HepG2 (cell line): ENCODE results near the gene WWP2. TPM values are rescaled to one million over a fixed set of nuclear protein-coding genes. Genes with fewer than 3 reads are reported as not detected.

Source experiments
- ATAC-seq: fragments of 200-7000 bp; cut with Tn5 transposase; 3 replicates; pipeline ENCODE4 v1.9.1; 2020; ENCODE audit warnings: mild to moderate bottlenecking, moderate library complexity
- BruUV-seq: library from RNA; stranded (reverse); fragments of 400-500 nt; replicated peaks from 2 replicates; lab custom pipeline; 2021; lab: Mats Ljungman, UMichigan
- CTCF ChIA-PET: fragments of 300-600 bp; formaldehyde crosslinking; extraction: SDS; loops from one replicate; lab custom pipeline; 2021; ENCODE audit warnings: low total read pairs, inconsistent platforms, low intra/inter-chr PET ratio; lab: Yijun Ruan, JAX
- POLR2A ChIA-PET: fragments of 350-600 bp; sonication (Branson Sonifier 250); formaldehyde crosslinking; loops from one replicate; lab custom pipeline; 2020; ENCODE audit warnings: antibody characterized with exemption, inconsistent platforms; lab: Yijun Ruan, JAX
- DNase-seq: peaks from one replicate; pipeline ENCODE4 v3.0.0-alpha.2; 2015; ENCODE audit warnings: low spot score
- FAIRE-seq: peaks from 3 replicates; lab custom pipeline; 2011; peaks lifted over from hg19 to GRCh38; lab: Jason Lieb, UNC
- H2AFZ ChIP-seq: one replicate; pipeline ENCODE4 v1.6.1; 2011; ENCODE audit warnings: low read length, inconsistent platforms
- H3K27ac ChIP-seq: fragments of 300-600 bp; 3 replicates; pipeline ENCODE4 v1.8.0; 2011; ENCODE audit warnings: mixed run types, mild to moderate bottlenecking, mixed read lengths, low read length, inconsistent platforms; ENCODE audit not compliant: insufficient read depth; ENCODE audit errors: extremely low read length
- H3K27me3 ChIP-seq, 2 experiments: fragments of 200-600 bp in 1 of 2; 2 replicates in 1 of 2; 3 replicates in 1 of 2; pipeline versions ENCODE4 v1.6.0 to v1.8.0; 2011; ENCODE audit warnings: low read length in 2 of 2, mild to moderate bottlenecking in 2 of 2, moderate library complexity in 2 of 2, inconsistent platforms in 1 of 2; ENCODE audit not compliant: insufficient read depth in 2 of 2, control insufficient read depth in 1 of 2
- H3K36me3 ChIP-seq, 2 experiments: fragments of 200-600 bp in 1 of 2; replicated peaks in 1 of 2; 2 replicates in 1 of 2; 3 replicates in 1 of 2; pipeline versions ENCODE4 v1.5.1 to v1.8.0; 2011; ENCODE audit warnings: low read length in 2 of 2, inconsistent platforms in 1 of 2; ENCODE audit not compliant: insufficient read depth in 2 of 2, control insufficient read depth in 1 of 2
- H3K4me1 ChIP-seq: 2 replicates; pipeline ENCODE4 v1.5.1; 2012; ENCODE audit warnings: low read length, inconsistent platforms; ENCODE audit not compliant: insufficient read depth
- H3K4me2 ChIP-seq: 2 replicates; pipeline ENCODE4 v1.6.0; 2011; ENCODE audit warnings: low read depth, low read length, inconsistent platforms
- H3K4me3 ChIP-seq, 3 experiments: fragments of 200-600 bp in 1 of 3; sonication (generic), shearing (Covaris generic) in 1 of 3; replicated peaks in 1 of 3; 2 replicates each; pipeline ENCODE4 v1.5.1; 2011 to 2016; ENCODE audit warnings: low read length in 3 of 3, inconsistent platforms in 2 of 3, low read depth in 2 of 3, mild to moderate bottlenecking in 2 of 3, control low read depth in 1 of 3, mixed read lengths in 1 of 3; ENCODE audit not compliant: insufficient read depth in 1 of 3
- H3K79me2 ChIP-seq: one replicate; pipeline ENCODE4 v1.6.1; 2011; ENCODE audit warnings: low read length, inconsistent platforms; ENCODE audit not compliant: insufficient read depth
- H3K9ac ChIP-seq: 2 replicates; pipeline ENCODE4 v1.6.0; 2011; ENCODE audit warnings: mild to moderate bottlenecking, low read depth, low read length, inconsistent platforms; ENCODE audit not compliant: insufficient read depth
- H3K9me3 ChIP-seq: 2 replicates; pipeline ENCODE4 v1.5.1; 2012; ENCODE audit warnings: mild to moderate bottlenecking, low read length
- H4K20me1 ChIP-seq: 2 replicates; pipeline ENCODE4 v1.6.0; 2011; ENCODE audit warnings: inconsistent platforms, mild to moderate bottlenecking, low read length, moderate library complexity; ENCODE audit not compliant: insufficient read depth
- MAX ChIP-seq: IDR thresholded peaks from 2 replicates; pipeline ENCODE4 v1.6.1; 2012; ENCODE audit warnings: inconsistent platforms
- MAZ ChIP-seq, 2 experiments: sonication (generic) in 1 of 2; formaldehyde crosslinking in 1 of 2; IDR thresholded peaks; 2 replicates each; pipeline versions ENCODE4 v1.5.0 to v1.6.1; 2012 to 2020; ENCODE audit warnings: low read depth in 2 of 2, mild to moderate bottlenecking in 2 of 2, borderline replicate concordance in 1 of 2, improper control_type of control experiment in 1 of 2, low read length in 1 of 2, missing genetic modification reagents in 1 of 2, moderate library complexity in 1 of 2
- ZNF280D ChIP-seq: sonication (generic); formaldehyde crosslinking; IDR thresholded peaks from 2 replicates; pipeline ENCODE4 v1.5.1; 2020; ENCODE audit warnings: mild to moderate bottlenecking, missing genetic modification reagents
- WGBS: methylation state at CpG from one replicate; pipeline ENCODE4 v1.1.6; 2017; ENCODE audit warnings: low lambda C conversion rate; 5-methylcytosine and 5-hydroxymethylcytosine counted together
- in situ Hi-C: cut with HindIII; loops from 2 replicates; pipeline ENCODE4 v1.10.0; 2017; ENCODE audit warnings: low pct_unique_long_range_greater_than_20kb; ENCODE audit not compliant: extremely low pct_ligation_motif_present
- intact Hi-C: fragments of 100-400 bp; cut with micrococcal nuclease; formaldehyde crosslinking; loops from one replicate; pipeline ENCODE4 v1.10.0; 2022; ENCODE audit not compliant: unreplicated experiment
- polyA plus RNA-seq, 8 experiments: library from polyadenylated mRNA; depleted of rRNA in 3 of 8; stranded (reverse) in 7 of 8; unstranded in 1 of 8; fragments of >200 nt; fragmentation: Illumina TruSeq in 4 of 8; extraction: Trizol in 4 of 8; gene quantifications; 2 replicates each; pipeline versions ENCODE4 v1.2.1 to v1.2.3, GENCODE V29; 2011 to 2016; ENCODE audit warnings: low read depth in 4 of 8, missing spikeins in 1 of 8, mixed read lengths in 1 of 8; ENCODE audit not compliant: insufficient read depth in 1 of 8
- total RNA-seq, 5 experiments: library from RNA; depleted of rRNA; stranded (reverse); fragments of >200 nt; fragmentation: Illumina TruSeq; extraction: Trizol; gene quantifications; 2 replicates each; pipeline ENCODE4 v1.2.3, GENCODE V29; 2016; ENCODE audit warnings: low read depth in 1 of 5

Gene WWP2
- total and polyA plus RNA-seq, 2 of the 13 experiments (the other 11 are each of a cell fraction or from before 2014, with no cell fraction given): 11.4 to 28.2 TPM

GRCh38 chr16:69861292-69862030 lies 99.3 kb downstream of the WWP2 start:
- Histone ChIP-seq H2AFZ (no peak overlapping the region), H3K4me2 (no peak overlapping the region), H3K36me3 (no peaks in the 10 kb centered on the region; a peak in 1 of 5 replicates), H3K9ac (no peak overlapping the region), H3K27ac (no peak overlapping the region), H3K27me3 (no peaks in the 10 kb centered on the region), H3K4me1 (peaks cover 77% of the 10 kb centered on the region), H3K9me3 (no peaks in the 10 kb centered on the region), H3K4me3 (no peak overlapping the region), H3K79me2 (no peaks in the 10 kb centered on the region), H4K20me1 (no peaks in the 10 kb centered on the region)
- WGBS: 91% methylated on average over 12 of the region's 12 CpGs
- ChIA-PET POLR2A (no interaction called here), CTCF (interaction anchor here (3.9 kb wide), 1 partner anchor 64 kb away, joined by 67 read pairs; no protein-coding TSS in a partner anchor)
- FAIRE-seq (no peak), ATAC-seq (no peak), DNase-seq (no peak)
- TF ChIP-seq ZNF280D (CRISPR knock-in tag) (no peak), MAZ (IDR thresholded peaks at IDR 0.05; ENCODE audit: borderline replicate concordance, low read depth, low read length) (no peak), MAZ (CRISPR knock-in tag; IDR thresholded peaks at IDR 0.05; ENCODE audit: low read depth) (no peak), MAX (no peak)
- in situ Hi-C loops (no loop called here), intact Hi-C loops (loop anchor here (5.0 kb wide), 1 partner anchor 71 kb away; no protein-coding TSS in a partner anchor)
- BruUV-seq: no TSS peak
